22Rv1 (cell line): ENCODE results near the gene ZNF302.

Experiments
- ZFX ChIP-seq: fragments of 450-650 bp; IDR thresholded peaks from 2 replicates; pipeline ENCODE4 v1.6.1; 2017; ENCODE audit warnings: antibody characterized with exemption, borderline replicate concordance
- TF ChIP-seq, protein P1 (sequence below): fragments of 450-650 bp; IDR thresholded peaks from 2 replicates; pipeline ENCODE4 v1.5.1; 2017; ENCODE audit warnings: mild to moderate bottlenecking

DNA sequence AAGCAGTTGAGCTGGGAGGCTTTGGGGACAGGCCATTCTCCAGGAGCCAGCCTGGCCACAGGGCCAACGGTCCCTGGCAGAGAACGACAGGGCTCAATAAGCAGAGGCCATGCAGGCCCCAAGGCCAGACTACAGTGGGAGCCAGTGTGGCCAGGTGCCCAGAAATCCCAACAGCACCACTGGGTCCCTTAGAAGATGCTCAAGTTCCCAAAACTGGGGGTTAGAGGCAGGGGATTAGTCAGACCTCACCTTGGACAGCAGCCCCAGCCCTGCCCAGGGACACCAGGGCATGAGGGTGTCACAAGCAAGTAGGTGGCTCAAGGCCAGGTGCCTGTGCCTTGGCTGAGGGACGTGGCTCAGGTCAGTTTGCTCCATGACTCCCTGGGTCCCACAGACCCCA lies 13.3 kb upstream of the ZNF302 start:
- TF ChIP-seq, protein P1, sequence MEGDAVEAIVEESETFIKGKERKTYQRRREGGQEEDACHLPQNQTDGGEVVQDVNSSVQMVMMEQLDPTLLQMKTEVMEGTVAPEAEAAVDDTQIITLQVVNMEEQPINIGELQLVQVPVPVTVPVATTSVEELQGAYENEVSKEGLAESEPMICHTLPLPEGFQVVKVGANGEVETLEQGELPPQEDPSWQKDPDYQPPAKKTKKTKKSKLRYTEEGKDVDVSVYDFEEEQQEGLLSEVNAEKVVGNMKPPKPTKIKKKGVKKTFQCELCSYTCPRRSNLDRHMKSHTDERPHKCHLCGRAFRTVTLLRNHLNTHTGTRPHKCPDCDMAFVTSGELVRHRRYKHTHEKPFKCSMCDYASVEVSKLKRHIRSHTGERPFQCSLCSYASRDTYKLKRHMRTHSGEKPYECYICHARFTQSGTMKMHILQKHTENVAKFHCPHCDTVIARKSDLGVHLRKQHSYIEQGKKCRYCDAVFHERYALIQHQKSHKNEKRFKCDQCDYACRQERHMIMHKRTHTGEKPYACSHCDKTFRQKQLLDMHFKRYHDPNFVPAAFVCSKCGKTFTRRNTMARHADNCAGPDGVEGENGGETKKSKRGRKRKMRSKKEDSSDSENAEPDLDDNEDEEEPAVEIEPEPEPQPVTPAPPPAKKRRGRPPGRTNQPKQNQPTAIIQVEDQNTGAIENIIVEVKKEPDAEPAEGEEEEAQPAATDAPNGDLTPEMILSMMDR = no peak
- TF ChIP-seq ZFX = no peak
